ENCODE data around the gene PNPLA1.

PNPLA1 gene

DNA sequence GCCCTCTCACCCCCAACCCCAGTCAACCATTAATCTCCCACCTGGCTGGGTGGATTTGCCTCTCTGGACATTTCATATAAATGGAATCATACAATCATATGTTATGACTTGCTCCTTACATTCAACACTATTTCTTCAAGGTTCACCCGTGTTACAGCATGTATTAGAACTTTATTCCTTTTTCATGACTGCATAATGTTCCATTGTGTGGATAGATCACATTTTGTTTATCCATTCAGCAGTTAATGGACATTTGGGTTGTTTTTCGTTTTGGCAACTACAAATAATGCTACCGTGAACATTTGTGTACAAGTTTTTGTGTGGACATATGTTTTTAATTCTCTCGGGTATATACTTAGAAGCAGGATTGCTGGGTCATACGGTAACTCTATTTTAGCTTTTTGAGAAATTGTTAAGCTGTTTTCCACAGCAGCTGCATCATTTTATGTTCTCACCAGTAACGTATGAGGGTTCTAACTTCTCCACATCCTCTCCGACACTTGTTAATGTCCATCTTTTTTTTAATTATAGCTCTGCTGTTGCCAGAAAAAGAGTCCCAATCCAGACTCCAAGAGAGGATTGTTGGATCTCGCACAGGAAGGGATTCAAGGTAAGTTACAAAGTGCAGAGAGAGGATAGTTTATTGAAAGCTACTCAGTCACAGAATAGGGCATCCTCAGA, 82.8 kb downstream of the PNPLA1 start:
- H3K27ac ChIP-seq: no peak overlapping the region
- TF ChIP-seq, protein P1, sequence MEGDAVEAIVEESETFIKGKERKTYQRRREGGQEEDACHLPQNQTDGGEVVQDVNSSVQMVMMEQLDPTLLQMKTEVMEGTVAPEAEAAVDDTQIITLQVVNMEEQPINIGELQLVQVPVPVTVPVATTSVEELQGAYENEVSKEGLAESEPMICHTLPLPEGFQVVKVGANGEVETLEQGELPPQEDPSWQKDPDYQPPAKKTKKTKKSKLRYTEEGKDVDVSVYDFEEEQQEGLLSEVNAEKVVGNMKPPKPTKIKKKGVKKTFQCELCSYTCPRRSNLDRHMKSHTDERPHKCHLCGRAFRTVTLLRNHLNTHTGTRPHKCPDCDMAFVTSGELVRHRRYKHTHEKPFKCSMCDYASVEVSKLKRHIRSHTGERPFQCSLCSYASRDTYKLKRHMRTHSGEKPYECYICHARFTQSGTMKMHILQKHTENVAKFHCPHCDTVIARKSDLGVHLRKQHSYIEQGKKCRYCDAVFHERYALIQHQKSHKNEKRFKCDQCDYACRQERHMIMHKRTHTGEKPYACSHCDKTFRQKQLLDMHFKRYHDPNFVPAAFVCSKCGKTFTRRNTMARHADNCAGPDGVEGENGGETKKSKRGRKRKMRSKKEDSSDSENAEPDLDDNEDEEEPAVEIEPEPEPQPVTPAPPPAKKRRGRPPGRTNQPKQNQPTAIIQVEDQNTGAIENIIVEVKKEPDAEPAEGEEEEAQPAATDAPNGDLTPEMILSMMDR (conservative IDR thresholded peaks at IDR 0.05): no peak

DNA sequence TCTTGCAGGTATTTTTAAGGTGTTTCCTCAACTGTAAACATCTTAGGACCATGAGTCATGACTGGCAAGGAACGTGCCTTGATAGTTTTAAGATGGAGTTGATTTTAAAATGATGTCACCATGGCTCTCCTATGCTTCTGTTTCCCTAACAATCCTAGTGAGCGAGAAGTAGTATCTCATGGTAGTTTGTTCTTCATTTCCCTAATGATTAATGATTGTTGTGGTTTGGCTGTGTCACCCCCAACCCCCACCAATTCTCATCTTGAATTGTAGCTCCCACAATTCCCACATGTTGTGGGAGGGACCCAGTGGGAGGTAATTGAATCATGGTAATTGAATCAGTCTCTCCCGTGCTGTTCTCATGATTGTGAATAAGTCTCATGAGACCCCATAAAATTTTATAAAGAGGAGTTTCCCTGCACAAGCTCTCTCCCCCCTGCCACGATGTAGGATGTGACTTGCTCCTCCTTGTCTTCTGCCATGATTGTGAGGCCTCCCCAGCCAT, 83.6 kb downstream of the PNPLA1 start:
- TF ChIP-seq, protein P1 (conservative IDR thresholded peaks at IDR 0.05): no peak
- TF ChIP-seq ZFX (IDR thresholded peaks at IDR 0.05): no peak
- H3K27ac ChIP-seq: no peak overlapping the region

DNA sequence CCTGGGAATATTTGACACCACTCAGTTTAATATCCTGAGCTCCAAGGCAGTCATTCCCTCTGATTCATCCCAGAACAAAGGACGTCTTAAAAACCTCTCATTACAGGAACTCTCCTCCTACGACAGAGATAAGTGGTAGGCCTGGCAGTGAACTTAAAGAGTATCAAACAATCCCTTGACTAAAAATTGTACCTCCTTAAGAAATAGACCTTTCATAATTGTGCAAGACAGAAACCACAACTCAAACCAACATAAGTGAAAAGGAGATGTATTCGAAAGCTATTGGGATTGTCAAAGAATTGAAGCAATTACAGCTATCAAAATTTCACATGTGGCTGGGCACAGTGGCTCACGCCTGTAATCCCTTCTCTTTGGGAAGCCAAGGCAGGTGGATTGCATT, 86.0 kb downstream of the PNPLA1 start:
- H3K27ac ChIP-seq: no peak overlapping the region
- TF ChIP-seq, protein P1 (conservative IDR thresholded peaks at IDR 0.05): no peak
- TF ChIP-seq ZFX (IDR thresholded peaks at IDR 0.05): no peak

DNA sequence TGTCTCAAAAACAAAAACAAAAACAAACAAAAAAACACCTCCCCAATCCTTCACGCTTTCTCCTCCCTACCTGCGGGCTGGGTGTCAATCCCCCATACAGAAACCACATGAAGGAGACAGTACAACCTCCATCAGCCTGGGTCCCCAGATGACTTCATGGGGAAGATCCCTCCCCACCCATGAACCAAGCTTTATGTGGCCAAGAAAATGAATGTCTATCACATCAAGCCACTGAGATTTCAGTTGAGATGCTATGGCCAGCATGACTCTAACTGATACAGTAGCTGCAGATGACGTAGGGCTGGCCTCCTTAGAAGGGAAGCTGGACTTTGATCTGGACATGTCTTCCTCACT, 88.0 kb downstream of the PNPLA1 start:
- no peak for TF ChIP-seq ZFX (IDR thresholded peaks at IDR 0.05)
- TF ChIP-seq, protein P1 (conservative IDR thresholded peaks at IDR 0.05): no peak
- H3K27ac ChIP-seq: no peak overlapping the region

Measured in C4-2B (cell line).